ENCODE results near the gene CST2. TPM values are rescaled to one million over a fixed set of nuclear protein-coding genes. Genes with fewer than 3 reads are reported as not detected.
"Not testable (repeated sequence)": the region's sequence is repeated elsewhere in the genome, so short reads cannot be mapped to it uniquely, and the experiment has no call there.

CST2 gene
- total RNA-seq, 6 experiments from 2014 or later = 0.50 to 0.80 TPM; not detected in 4

DNA sequence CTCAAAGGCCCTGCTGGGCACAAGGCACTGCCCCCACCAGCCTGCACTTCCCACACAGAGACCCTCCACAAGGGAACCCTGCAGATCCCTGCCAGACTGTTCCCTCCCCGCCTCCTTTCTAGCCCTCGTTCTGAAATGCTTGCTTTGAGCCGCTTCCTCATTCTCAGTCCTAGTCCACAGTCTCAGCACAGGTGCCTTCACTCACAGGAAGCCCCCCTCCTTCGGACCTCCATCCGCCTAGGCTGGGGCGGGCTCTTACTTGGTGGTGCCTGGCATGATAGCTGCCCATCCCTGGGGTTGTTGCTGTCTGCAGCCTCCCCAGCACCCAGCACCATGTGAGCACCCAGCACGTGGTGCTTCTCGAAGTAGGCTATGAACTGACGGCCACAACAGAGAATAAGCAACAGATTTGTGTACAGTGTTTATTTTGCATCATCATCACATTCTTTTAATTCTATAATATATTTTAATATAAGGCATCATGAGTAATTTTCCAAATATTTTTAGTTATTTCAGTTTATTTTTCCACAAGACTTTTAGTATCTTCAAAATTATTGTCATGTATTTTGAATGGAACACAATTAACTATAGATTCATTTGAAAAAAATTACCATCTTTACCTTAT is 40.7 kb upstream of the CST2 start:
- Histone ChIP-seq H3K27me3 (no peaks in the 10 kb centered on the region), H3K36me3 (no peaks in the 10 kb centered on the region), H3K4me3 (no peak overlapping the region), H3K27ac (no peak overlapping the region), H3K4me1 (no peaks in the 10 kb centered on the region), H3K9me3 (no peaks in the 10 kb centered on the region)
- intact Hi-C loops (cut with DNase I) = no loop called here
- no peak for TF ChIP-seq POLR2A (IDR thresholded peaks at IDR 0.05)
- TF ChIP-seq, protein P1, sequence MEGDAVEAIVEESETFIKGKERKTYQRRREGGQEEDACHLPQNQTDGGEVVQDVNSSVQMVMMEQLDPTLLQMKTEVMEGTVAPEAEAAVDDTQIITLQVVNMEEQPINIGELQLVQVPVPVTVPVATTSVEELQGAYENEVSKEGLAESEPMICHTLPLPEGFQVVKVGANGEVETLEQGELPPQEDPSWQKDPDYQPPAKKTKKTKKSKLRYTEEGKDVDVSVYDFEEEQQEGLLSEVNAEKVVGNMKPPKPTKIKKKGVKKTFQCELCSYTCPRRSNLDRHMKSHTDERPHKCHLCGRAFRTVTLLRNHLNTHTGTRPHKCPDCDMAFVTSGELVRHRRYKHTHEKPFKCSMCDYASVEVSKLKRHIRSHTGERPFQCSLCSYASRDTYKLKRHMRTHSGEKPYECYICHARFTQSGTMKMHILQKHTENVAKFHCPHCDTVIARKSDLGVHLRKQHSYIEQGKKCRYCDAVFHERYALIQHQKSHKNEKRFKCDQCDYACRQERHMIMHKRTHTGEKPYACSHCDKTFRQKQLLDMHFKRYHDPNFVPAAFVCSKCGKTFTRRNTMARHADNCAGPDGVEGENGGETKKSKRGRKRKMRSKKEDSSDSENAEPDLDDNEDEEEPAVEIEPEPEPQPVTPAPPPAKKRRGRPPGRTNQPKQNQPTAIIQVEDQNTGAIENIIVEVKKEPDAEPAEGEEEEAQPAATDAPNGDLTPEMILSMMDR (IDR thresholded peaks at IDR 0.05) = no peak
- DNase-seq = no peak
- WGBS (ENCODE audit: insufficient coverage, low coverage, low lambda C conversion rate, missing lambda C conversion rate) = 29% methylated on average over 9 of the region's 9 CpGs
- no peak for ATAC-seq

DNA sequence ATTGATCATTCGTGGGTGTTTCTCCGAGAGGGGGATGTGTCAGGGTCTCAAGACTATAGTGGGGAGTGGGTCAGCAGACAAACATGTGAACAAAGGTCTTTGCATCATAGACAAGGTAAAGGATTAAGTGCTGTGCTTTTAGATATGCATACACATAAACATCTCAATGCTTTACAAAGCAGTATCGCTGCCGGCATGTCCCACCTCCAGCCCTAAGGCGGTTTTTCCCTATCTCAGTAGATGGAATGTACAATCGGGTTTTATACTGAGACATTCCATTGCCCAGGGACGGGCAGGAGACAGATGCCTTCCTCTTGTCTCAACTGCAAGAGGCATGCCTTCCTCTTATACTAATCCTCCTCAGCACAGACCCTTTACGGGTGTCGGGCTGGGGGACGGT is 34.2 kb upstream of the CST2 start:
- DNase-seq; H3K27ac ChIP-seq; ATAC-seq; H3K27me3 ChIP-seq; H3K4me1 ChIP-seq; intact Hi-C loops (cut with DNase I); H3K9me3 ChIP-seq; H3K36me3 ChIP-seq; H3K4me3 ChIP-seq: not testable (repeated sequence)
- 27% methylated on average over 5 of the region's 10 CpGs for WGBS (ENCODE audit: insufficient coverage, low coverage, low lambda C conversion rate, missing lambda C conversion rate)

DNA sequence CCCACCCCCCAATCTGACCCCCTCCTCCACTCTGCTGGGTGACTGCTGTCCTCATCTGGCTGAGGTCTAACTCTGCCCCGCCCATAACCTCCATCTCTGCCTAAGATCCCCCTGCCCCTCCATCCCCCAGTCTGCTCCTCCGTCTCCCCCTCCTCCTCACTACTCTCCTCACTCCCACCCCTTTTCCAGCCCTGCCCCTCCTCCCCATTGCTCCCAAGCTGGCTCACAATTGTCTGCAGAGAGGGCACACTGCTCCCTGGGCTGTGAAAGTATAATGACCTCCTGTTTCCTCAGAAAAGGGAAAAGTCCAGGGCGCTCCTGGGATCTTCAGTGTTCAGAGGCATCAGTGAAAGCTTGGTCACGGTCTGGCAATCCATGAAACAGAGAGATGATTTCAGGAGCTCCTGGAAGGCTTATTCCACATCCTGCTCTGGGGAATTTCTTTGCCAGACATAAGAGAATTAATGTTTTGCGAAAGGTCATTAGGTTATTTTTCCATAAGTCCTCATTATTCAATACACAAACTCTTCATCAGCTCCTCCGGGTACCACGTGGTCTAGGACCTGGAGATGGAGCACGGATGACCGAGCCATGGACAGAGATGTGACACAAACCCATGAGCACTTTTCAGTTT is 31.6 kb upstream of the CST2 start:
- WGBS (ENCODE audit: insufficient coverage, low coverage, low lambda C conversion rate, missing lambda C conversion rate) = 42% methylated on average over 8 of the region's 9 CpGs
- Histone ChIP-seq H3K27ac (no peak overlapping the region), H3K4me3 (no peak overlapping the region), H3K27me3 (no peaks in the 10 kb centered on the region), H3K4me1 (no peaks in the 10 kb centered on the region), H3K9me3 (no peaks in the 10 kb centered on the region), H3K36me3 (no peaks in the 10 kb centered on the region)
- ATAC-seq (no peak), DNase-seq (no peak)
- intact Hi-C loops (cut with DNase I) = no loop called here
- TF ChIP-seq, protein P1 (IDR thresholded peaks at IDR 0.05) = no peak
- TF ChIP-seq POLR2A (IDR thresholded peaks at IDR 0.05) = no peak

GRCh38 chr20:23856736-23857135 is 30.2 kb upstream of the CST2 start:
- intact Hi-C loops (cut with DNase I) = no loop called here
- Histone ChIP-seq H3K4me1 (no peaks in the 10 kb centered on the region), H3K9me3 (no peaks in the 10 kb centered on the region), H3K4me3 (no peak overlapping the region), H3K36me3 (no peaks in the 10 kb centered on the region), H3K27ac (no peak overlapping the region), H3K27me3 (no peaks in the 10 kb centered on the region)
- DNase-seq (no peak), ATAC-seq (no peak)
- no CpG with 5 or more reads among the region's 5 CpGs for WGBS (ENCODE audit: insufficient coverage, low coverage, low lambda C conversion rate, missing lambda C conversion rate)
- TF ChIP-seq, protein P1 (IDR thresholded peaks at IDR 0.05) = no peak
- TF ChIP-seq POLR2A (IDR thresholded peaks at IDR 0.05) = no peak

- no peaks in the 10 kb centered on the region for H3K36me3 ChIP-seq
- H3K27ac ChIP-seq = no peak overlapping the region
- DNase-seq (no peak), ATAC-seq (no peak)
- intact Hi-C loops (cut with DNase I) = no loop called here
- H3K4me3 ChIP-seq = no peak overlapping the region
- H3K27me3 ChIP-seq = no peaks in the 10 kb centered on the region
- H3K4me1 ChIP-seq = no peaks in the 10 kb centered on the region
- 74% methylated on average over 4 of the region's 5 CpGs for WGBS (ENCODE audit: insufficient coverage, low coverage, low lambda C conversion rate, missing lambda C conversion rate)
- no peaks in the 10 kb centered on the region for H3K9me3 ChIP-seq
- no peak for TF ChIP-seq POLR2A (IDR thresholded peaks at IDR 0.05)
- TF ChIP-seq, protein P1 (IDR thresholded peaks at IDR 0.05) = no peak
Measured at GRCh38 chr20:23856226-23856625, 29.7 kb upstream of the CST2 start.

All from right lobe of liver (tissue), 6 donors.